Mesenchymal stem cell (in vitro differentiated cells and primary cell): ENCODE measurements around the gene MYO9A.

ENCODE experiments used
- DNase-seq: peaks from one replicate; pipeline ENCODE4 v3.0.0-alpha.2; 2013
- H2AFZ ChIP-seq: one replicate; pipeline ENCODE4 v1.6.1; 2013; ENCODE audit warnings: low read depth, mild to moderate bottlenecking, control low read depth, inconsistent platforms, low read length, moderate library complexity
- H2AK5ac ChIP-seq: 2 replicates; pipeline ENCODE4 v1.6.1; 2013; ENCODE audit warnings: low read length, moderate library complexity, mild to moderate bottlenecking, inconsistent platforms; ENCODE audit not compliant: severe bottlenecking
- H2BK120ac ChIP-seq: one replicate; pipeline ENCODE4 v1.6.1; 2013; ENCODE audit warnings: low read depth, mild to moderate bottlenecking, inconsistent platforms, low read length, moderate library complexity
- H2BK12ac ChIP-seq, 2 experiments: one replicate each; pipeline ENCODE4 v1.6.1; 2013; ENCODE audit warnings: inconsistent platforms in 2 of 2, low read length in 2 of 2, mild to moderate bottlenecking in 2 of 2, moderate library complexity in 2 of 2, control low read depth in 1 of 2
- H2BK15ac ChIP-seq: one replicate; pipeline ENCODE4 v1.6.1; 2013; ENCODE audit warnings: mild to moderate bottlenecking, low read depth, inconsistent platforms; ENCODE audit not compliant: poor library complexity, severe bottlenecking
- H2BK5ac ChIP-seq: 2 replicates; pipeline ENCODE4 v1.6.1; 2013; ENCODE audit warnings: low read depth, mild to moderate bottlenecking, low read length, control low read depth, inconsistent platforms; ENCODE audit not compliant: poor library complexity, severe bottlenecking
- H3K14ac ChIP-seq, 2 experiments: one replicate each; pipeline ENCODE4 v1.6.1; 2013; ENCODE audit warnings: inconsistent platforms in 2 of 2, low read length in 2 of 2, control low read depth in 1 of 2, mild to moderate bottlenecking in 1 of 2, moderate library complexity in 1 of 2
- H3K18ac ChIP-seq, 2 experiments: one replicate each; pipeline ENCODE4 v1.6.1; 2013; ENCODE audit warnings: inconsistent platforms in 2 of 2, low read length in 2 of 2, control low read depth in 1 of 2, low read depth in 1 of 2, mild to moderate bottlenecking in 1 of 2
- H3K23ac ChIP-seq, 2 experiments: one replicate each; pipeline ENCODE4 v1.6.1; 2013; ENCODE audit warnings: inconsistent platforms in 2 of 2, low read length in 2 of 2, mild to moderate bottlenecking in 2 of 2, moderate library complexity in 2 of 2, control low read depth in 1 of 2
- H3K27ac ChIP-seq: 2 replicates; pipeline ENCODE4 v1.5.1; 2013; ENCODE audit warnings: mild to moderate bottlenecking, moderate library complexity, low read length, control low read depth, inconsistent platforms; ENCODE audit not compliant: poor library complexity, severe bottlenecking
- H3K27me3 ChIP-seq, 2 experiments: 2 replicates each; pipeline versions ENCODE4 v1.6.1 to v1.7.0; 2013; ENCODE audit warnings: low read length in 2 of 2, mild to moderate bottlenecking in 2 of 2, moderate library complexity in 2 of 2, control low read depth in 1 of 2, inconsistent platforms in 1 of 2; ENCODE audit not compliant: control insufficient read depth in 1 of 2, insufficient read depth in 1 of 2
- H3K36me3 ChIP-seq, 2 experiments: 2 replicates each; pipeline versions ENCODE4 v1.6.1 to v1.7.0; 2013; ENCODE audit warnings: low read length in 2 of 2, control low read depth in 1 of 2, inconsistent platforms in 1 of 2, low read depth in 1 of 2, mild to moderate bottlenecking in 1 of 2; ENCODE audit not compliant: insufficient read depth in 2 of 2, control insufficient read depth in 1 of 2
- H3K4ac ChIP-seq, 2 experiments: one replicate each; pipeline ENCODE4 v1.6.1; 2013; ENCODE audit warnings: inconsistent platforms in 2 of 2, low read length in 2 of 2, mild to moderate bottlenecking in 2 of 2, moderate library complexity in 2 of 2, control low read depth in 1 of 2, low read depth in 1 of 2
- H3K4me1 ChIP-seq: 2 replicates; pipeline ENCODE4 v1.6.1; 2013; ENCODE audit warnings: low read depth, low read length, control low read depth; ENCODE audit not compliant: control insufficient read depth, insufficient read depth
- H3K4me2 ChIP-seq: 2 replicates; pipeline ENCODE4 v1.6.1; 2013; ENCODE audit warnings: low read length, mild to moderate bottlenecking, inconsistent platforms; ENCODE audit not compliant: poor library complexity, severe bottlenecking
- H3K4me3 ChIP-seq, 2 experiments: 2 replicates each; pipeline versions ENCODE4 v1.5.1 to v1.7.0; 2013; ENCODE audit warnings: low read length in 2 of 2, mild to moderate bottlenecking in 2 of 2, control low read depth in 1 of 2, low read depth in 1 of 2; ENCODE audit not compliant: insufficient read depth in 1 of 2
- H3K79me1 ChIP-seq: replicated peaks from 2 replicates; pipeline ENCODE4 v1.6.1; 2013; ENCODE audit warnings: mild to moderate bottlenecking, control low read depth, low read length, inconsistent platforms; ENCODE audit not compliant: poor library complexity, severe bottlenecking
- H3K9ac ChIP-seq: 2 replicates; pipeline ENCODE4 v1.7.0; 2013; ENCODE audit warnings: mild to moderate bottlenecking, low read length, moderate library complexity
- H3K9me3 ChIP-seq: 2 replicates; pipeline ENCODE4 v1.7.0; 2013; ENCODE audit warnings: mild to moderate bottlenecking, low read length; ENCODE audit not compliant: control insufficient read depth
- H4K8ac ChIP-seq: one replicate; pipeline ENCODE4 v1.6.1; 2013; ENCODE audit warnings: inconsistent platforms, mild to moderate bottlenecking, low read length, moderate library complexity
- H4K91ac ChIP-seq: one replicate; pipeline ENCODE4 v1.6.1; 2013; ENCODE audit warnings: mild to moderate bottlenecking, low read length, inconsistent platforms
- WGBS: methylation state at CpG from one replicate; pipeline ENCODE4 v1.1.7; 2013; ENCODE audit warnings: mixed read lengths; 5-methylcytosine and 5-hydroxymethylcytosine counted together

MYO9A gene

GRCh38 chr15:71893691-71894090 is 224.3 kb downstream of the MYO9A start:
- H3K27me3 ChIP-seq = no peaks in the 10 kb centered on the region
- H3K4ac ChIP-seq = no peak overlapping the region
- H2BK15ac ChIP-seq = no peak overlapping the region
- no peak overlapping the region for H4K91ac ChIP-seq
- no peak overlapping the region for H3K23ac ChIP-seq
- peaks cover 8 to 56% of the 10 kb centered on the region in 2 experiments for H3K36me3 ChIP-seq
- H3K9me3 ChIP-seq = no peaks in the 10 kb centered on the region
- DNase-seq = no peak
- no peak overlapping the region for H3K27ac ChIP-seq
- H2AK5ac ChIP-seq = no peak overlapping the region
- H3K4me1 ChIP-seq = peaks cover 2% of the 10 kb centered on the region
- H2BK5ac ChIP-seq = no peak overlapping the region
- H3K14ac ChIP-seq = no peak overlapping the region
- H3K4me2 ChIP-seq = no peak overlapping the region
- no CpG with 5 or more reads among the region's 1 CpG for WGBS
- no peak overlapping the region for H3K4me3 ChIP-seq
- no peak overlapping the region for H2BK12ac ChIP-seq
- no peak overlapping the region for H2BK120ac ChIP-seq
- no peaks in the 10 kb centered on the region for H3K79me1 ChIP-seq
- H3K9ac ChIP-seq = no peak overlapping the region
- no peak overlapping the region for H2AFZ ChIP-seq
- no peak overlapping the region for H3K18ac ChIP-seq
- H4K8ac ChIP-seq = no peak overlapping the region

- Histone ChIP-seq H3K27ac (no peak overlapping the region), H3K4ac (no peak overlapping the region), H3K14ac (no peak overlapping the region), H2BK15ac (no peak overlapping the region), H2BK5ac (no peak overlapping the region), H3K36me3 (peaks cover 3 to 56% of the 10 kb centered on the region in 2 experiments), H2BK12ac (no peak overlapping the region), H2AFZ (no peak overlapping the region), H4K8ac (no peak overlapping the region), H3K4me3 (no peak overlapping the region), H2BK120ac (no peak overlapping the region), H3K9me3 (no peaks in the 10 kb centered on the region), H3K23ac (no peak overlapping the region), H2AK5ac (no peak overlapping the region), H3K27me3 (no peaks in the 10 kb centered on the region), H3K9ac (no peak overlapping the region), H3K4me2 (no peak overlapping the region), H3K4me1 (peaks cover 2% of the 10 kb centered on the region), H3K79me1 (no peaks in the 10 kb centered on the region), H4K91ac (no peak overlapping the region), H3K18ac (no peak overlapping the region)
- 75% methylated on average over 2 of the region's 3 CpGs for WGBS
- peak; percentile 4 for DNase-seq
Observed at GRCh38 chr15:71892335-71892734, 225.6 kb downstream of the MYO9A start.

DNA sequence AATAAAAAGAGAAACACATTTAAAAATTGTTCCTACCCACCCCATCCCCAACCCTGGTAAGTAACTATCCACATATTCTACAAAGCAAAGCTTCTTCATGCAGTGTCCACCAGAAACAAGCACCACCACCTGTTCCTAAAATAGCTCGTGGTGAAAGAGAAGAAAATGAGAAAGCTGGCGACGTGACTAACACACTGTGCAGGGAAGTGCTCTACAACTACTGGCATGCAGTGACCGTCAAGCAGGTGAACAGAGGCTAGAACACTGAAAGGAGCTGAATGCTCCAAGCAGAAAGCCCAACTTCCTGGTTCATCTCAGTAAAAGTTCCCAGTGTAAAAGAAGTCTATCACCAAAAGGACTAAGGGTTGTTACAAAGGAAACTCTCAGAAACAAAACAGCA is 226.9 kb downstream of the MYO9A start:
- Histone ChIP-seq H2AFZ (no peak overlapping the region), H2BK12ac (no peak overlapping the region), H3K36me3 (peaks cover 3 to 61% of the 10 kb centered on the region in 2 experiments), H3K4ac (no peak overlapping the region), H4K91ac (no peak overlapping the region), H2AK5ac (no peak overlapping the region), H3K79me1 (no peaks in the 10 kb centered on the region), H4K8ac (no peak overlapping the region), H3K4me1 (peaks cover 2% of the 10 kb centered on the region), H3K9ac (no peak overlapping the region), H3K9me3 (no peaks in the 10 kb centered on the region), H3K4me2 (no peak overlapping the region), H3K14ac (no peak overlapping the region), H3K4me3 (no peak overlapping the region), H2BK120ac (no peak overlapping the region), H2BK5ac (no peak overlapping the region), H3K27me3 (no peaks in the 10 kb centered on the region), H3K27ac (no peak overlapping the region), H2BK15ac (no peak overlapping the region), H3K23ac (no peak overlapping the region), H3K18ac (no peak overlapping the region)
- WGBS = 95% methylated on average over 4 of the region's 4 CpGs
- no peak for DNase-seq

- WGBS = 100% methylated on average over 1 of the region's 1 CpG
- no peak overlapping the region for H3K14ac ChIP-seq
- no peak overlapping the region for H2AK5ac ChIP-seq
- H3K36me3 ChIP-seq = peaks cover 3 to 70% of the 10 kb centered on the region in 2 experiments
- H2BK120ac ChIP-seq = no peak overlapping the region
- H3K9ac ChIP-seq = no peak overlapping the region
- no peak overlapping the region for H2AFZ ChIP-seq
- no peaks in the 10 kb centered on the region for H3K79me1 ChIP-seq
- H2BK15ac ChIP-seq = no peak overlapping the region
- no peak overlapping the region for H3K4ac ChIP-seq
- no peaks in the 10 kb centered on the region for H3K9me3 ChIP-seq
- no peaks in the 10 kb centered on the region for H3K27me3 ChIP-seq
- no peak overlapping the region for H3K18ac ChIP-seq
- H2BK5ac ChIP-seq = no peak overlapping the region
- peaks cover 2% of the 10 kb centered on the region for H3K4me1 ChIP-seq
- no peak overlapping the region for H3K27ac ChIP-seq
- no peak overlapping the region for H3K4me3 ChIP-seq
- H4K91ac ChIP-seq = no peak overlapping the region
- H4K8ac ChIP-seq = no peak overlapping the region
- H3K4me2 ChIP-seq = no peak overlapping the region
- no peak overlapping the region for H3K23ac ChIP-seq
- H2BK12ac ChIP-seq = no peak overlapping the region
- DNase-seq = no peak
Observed at GRCh38 chr15:71889947-71890346, 228.0 kb downstream of the MYO9A start.
